Measurements from ENCODE around the gene KRT16. TPM values are rescaled to one million over a fixed set of nuclear protein-coding genes. Genes with fewer than 3 reads are reported as not detected.
"Not testable (repeated sequence)": the region's sequence is repeated elsewhere in the genome, so short reads cannot be mapped to it uniquely, and the experiment has no call there.

The KRT16 gene
- total RNA-seq, 1 donor, result 4.3 TPM

DNA sequence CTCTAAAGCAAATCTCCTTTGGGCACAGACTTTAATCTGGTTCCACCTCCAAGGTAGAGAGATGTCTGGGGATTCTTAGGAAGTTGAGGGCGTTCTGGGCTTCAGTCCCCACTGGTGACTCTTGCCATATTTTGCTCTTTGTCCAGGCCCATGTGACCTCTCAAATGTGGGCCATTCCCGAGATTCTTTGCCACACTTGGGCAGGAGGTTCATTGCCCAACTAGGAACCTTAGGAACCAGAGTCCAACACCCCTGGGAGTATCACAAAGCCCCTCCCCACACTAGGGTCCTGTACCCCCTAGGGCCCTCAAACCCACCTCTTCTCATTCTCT is 32.4 kb downstream of the KRT16 start:
- DNase-seq (ENCODE audit: insufficient read length, low spot score, missing footprints), result no peak

GRCh38 chr17:41579484-41580243 is 32.9 kb downstream of the KRT16 start:
- Histone ChIP-seq H3K36me3 (ENCODE audit: insufficient read depth, low read length) (no peaks in the 10 kb centered on the region), H2AFZ (ENCODE audit: low read length) (peak overlapping the region; percentile 72), H3K4me2 (ENCODE audit: insufficient read depth, low read length) (peak overlapping the region; percentile 62), H3K4me1 (ENCODE audit: insufficient read depth, low read length) (peaks cover 3% of the 10 kb centered on the region), H3K4me3 (ENCODE audit: insufficient read depth, low read length) (peak overlapping the region; percentile 45), H3K79me2 (ENCODE audit: insufficient read depth, low read length) (no peaks in the 10 kb centered on the region), H3K9me3 (ENCODE audit: low read depth, low read length) (no peaks in the 10 kb centered on the region), H4K20me1 (ENCODE audit: insufficient read depth, low read length) (no peaks in the 10 kb centered on the region), H3K27ac (ENCODE audit: low read depth, low read length) (no peak overlapping the region), H3K27me3 (ENCODE audit: insufficient read depth, low read length) (peaks cover 24% of the 10 kb centered on the region)
- TF ChIP-seq, protein P1, sequence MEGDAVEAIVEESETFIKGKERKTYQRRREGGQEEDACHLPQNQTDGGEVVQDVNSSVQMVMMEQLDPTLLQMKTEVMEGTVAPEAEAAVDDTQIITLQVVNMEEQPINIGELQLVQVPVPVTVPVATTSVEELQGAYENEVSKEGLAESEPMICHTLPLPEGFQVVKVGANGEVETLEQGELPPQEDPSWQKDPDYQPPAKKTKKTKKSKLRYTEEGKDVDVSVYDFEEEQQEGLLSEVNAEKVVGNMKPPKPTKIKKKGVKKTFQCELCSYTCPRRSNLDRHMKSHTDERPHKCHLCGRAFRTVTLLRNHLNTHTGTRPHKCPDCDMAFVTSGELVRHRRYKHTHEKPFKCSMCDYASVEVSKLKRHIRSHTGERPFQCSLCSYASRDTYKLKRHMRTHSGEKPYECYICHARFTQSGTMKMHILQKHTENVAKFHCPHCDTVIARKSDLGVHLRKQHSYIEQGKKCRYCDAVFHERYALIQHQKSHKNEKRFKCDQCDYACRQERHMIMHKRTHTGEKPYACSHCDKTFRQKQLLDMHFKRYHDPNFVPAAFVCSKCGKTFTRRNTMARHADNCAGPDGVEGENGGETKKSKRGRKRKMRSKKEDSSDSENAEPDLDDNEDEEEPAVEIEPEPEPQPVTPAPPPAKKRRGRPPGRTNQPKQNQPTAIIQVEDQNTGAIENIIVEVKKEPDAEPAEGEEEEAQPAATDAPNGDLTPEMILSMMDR (IDR thresholded peaks at IDR 0.05; ENCODE audit: extremely low read depth, low read depth, low read length), result peak; percentile 95
- peak; percentile 99 for DNase-seq (ENCODE audit: insufficient read length, low spot score, missing footprints)

More for the DNA sequence above, 32.4 kb downstream of the KRT16 start:
- H3K4me3 ChIP-seq (ENCODE audit: insufficient read depth, low read length), result no peak overlapping the region
- no peaks in the 10 kb centered on the region for H3K9me3 ChIP-seq (ENCODE audit: low read depth, low read length)
- no peaks in the 10 kb centered on the region for H3K79me2 ChIP-seq (ENCODE audit: insufficient read depth, low read length)
- H2AFZ ChIP-seq (ENCODE audit: low read length), result no peak overlapping the region
- no peak overlapping the region for H3K4me2 ChIP-seq (ENCODE audit: insufficient read depth, low read length)
- peaks cover 25% of the 10 kb centered on the region for H3K27me3 ChIP-seq (ENCODE audit: insufficient read depth, low read length)
- no peaks in the 10 kb centered on the region for H4K20me1 ChIP-seq (ENCODE audit: insufficient read depth, low read length)
- TF ChIP-seq, protein P1 (IDR thresholded peaks at IDR 0.05; ENCODE audit: extremely low read depth, low read depth, low read length), result no peak
- no peak overlapping the region for H3K27ac ChIP-seq (ENCODE audit: low read depth, low read length)
- no peaks in the 10 kb centered on the region for H3K36me3 ChIP-seq (ENCODE audit: insufficient read depth, low read length)
- peaks cover 3% of the 10 kb centered on the region for H3K4me1 ChIP-seq (ENCODE audit: insufficient read depth, low read length)

DNA sequence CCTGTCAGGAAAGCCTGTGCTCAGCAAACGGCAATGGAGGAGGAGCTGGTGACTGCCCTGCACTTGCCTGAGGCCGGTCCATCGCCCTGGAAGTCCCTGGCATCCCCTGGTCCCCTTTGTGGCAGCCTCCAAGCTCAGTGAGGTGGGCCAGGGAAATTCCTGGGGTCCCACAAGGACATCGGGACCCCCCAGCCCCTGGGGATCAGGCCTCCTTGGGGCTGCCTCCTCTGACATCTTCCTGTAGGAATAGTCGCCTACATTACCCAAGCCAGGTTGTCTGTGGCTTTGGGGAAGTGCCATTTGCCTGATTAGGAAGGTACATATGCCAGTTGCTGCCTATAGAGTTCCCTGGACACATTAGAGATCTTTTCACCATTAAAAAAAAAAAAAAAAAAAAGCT is 33.6 kb downstream of the KRT16 start:
- Histone ChIP-seq H3K36me3 (ENCODE audit: insufficient read depth, low read length) (no peaks in the 10 kb centered on the region), H3K27ac (ENCODE audit: low read depth, low read length) (no peak overlapping the region), H3K79me2 (ENCODE audit: insufficient read depth, low read length) (no peaks in the 10 kb centered on the region), H3K4me1 (ENCODE audit: insufficient read depth, low read length) (peaks cover 3% of the 10 kb centered on the region), H4K20me1 (ENCODE audit: insufficient read depth, low read length) (no peaks in the 10 kb centered on the region), H3K4me2 (ENCODE audit: insufficient read depth, low read length) (no peak overlapping the region), H3K27me3 (ENCODE audit: insufficient read depth, low read length) (peaks cover 20% of the 10 kb centered on the region), H3K4me3 (ENCODE audit: insufficient read depth, low read length) (no peak overlapping the region), H3K9me3 (ENCODE audit: low read depth, low read length) (no peaks in the 10 kb centered on the region), H2AFZ (ENCODE audit: low read length) (no peak overlapping the region)
- DNase-seq (ENCODE audit: insufficient read length, low spot score, missing footprints), result peak; percentile 78
- TF ChIP-seq, protein P1 (IDR thresholded peaks at IDR 0.05; ENCODE audit: extremely low read depth, low read depth, low read length), result no peak

- TF ChIP-seq, protein P1 (IDR thresholded peaks at IDR 0.05; ENCODE audit: extremely low read depth, low read depth, low read length), result no peak
- H3K79me2 ChIP-seq (ENCODE audit: insufficient read depth, low read length), result no peaks in the 10 kb centered on the region
- no peak overlapping the region for H3K4me3 ChIP-seq (ENCODE audit: insufficient read depth, low read length)
- no peak for DNase-seq (ENCODE audit: insufficient read length, low spot score, missing footprints)
- H3K4me2 ChIP-seq (ENCODE audit: insufficient read depth, low read length), result no peak overlapping the region
- no peaks in the 10 kb centered on the region for H3K9me3 ChIP-seq (ENCODE audit: low read depth, low read length)
- no peaks in the 10 kb centered on the region for H4K20me1 ChIP-seq (ENCODE audit: insufficient read depth, low read length)
- H3K36me3 ChIP-seq (ENCODE audit: insufficient read depth, low read length), result no peaks in the 10 kb centered on the region
- peaks cover 20% of the 10 kb centered on the region for H3K27me3 ChIP-seq (ENCODE audit: insufficient read depth, low read length)
- H2AFZ ChIP-seq (ENCODE audit: low read length), result no peak overlapping the region
- H3K4me1 ChIP-seq (ENCODE audit: insufficient read depth, low read length), result peaks cover 3% of the 10 kb centered on the region
- H3K27ac ChIP-seq (ENCODE audit: low read depth, low read length), result no peak overlapping the region
These were observed 34.0 kb downstream of the KRT16 start for GRCh38 chr17:41578538-41578937.

DNA sequence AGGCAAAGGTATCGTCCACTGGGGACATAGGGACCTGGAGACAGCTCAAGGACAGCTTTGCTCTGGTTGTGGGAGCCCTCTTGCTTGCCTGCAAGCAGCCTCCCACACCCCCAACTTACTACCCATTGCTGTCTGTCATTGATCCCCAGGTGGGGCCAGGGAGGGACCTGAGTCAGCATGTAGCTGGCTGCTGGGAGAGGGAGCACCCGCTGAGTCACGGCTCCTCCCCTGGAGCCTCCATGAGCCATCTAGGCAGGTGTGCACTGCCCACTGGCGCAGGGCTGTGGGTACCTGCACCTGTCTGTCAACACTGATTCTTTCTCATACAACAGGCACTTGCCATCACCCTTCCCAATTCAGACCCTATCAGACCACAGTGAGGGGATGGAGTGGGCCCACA is 35.8 kb downstream of the KRT16 start:
- not testable (repeated sequence) for H3K79me2 ChIP-seq (ENCODE audit: insufficient read depth, low read length); H3K36me3 ChIP-seq (ENCODE audit: insufficient read depth, low read length); H3K9me3 ChIP-seq (ENCODE audit: low read depth, low read length); H3K4me3 ChIP-seq (ENCODE audit: insufficient read depth, low read length); H4K20me1 ChIP-seq (ENCODE audit: insufficient read depth, low read length); H3K27ac ChIP-seq (ENCODE audit: low read depth, low read length); DNase-seq (ENCODE audit: insufficient read length, low spot score, missing footprints); H3K4me2 ChIP-seq (ENCODE audit: insufficient read depth, low read length); H3K4me1 ChIP-seq (ENCODE audit: insufficient read depth, low read length); H2AFZ ChIP-seq (ENCODE audit: low read length)
- peaks cover 23% of the 10 kb centered on the region for H3K27me3 ChIP-seq (ENCODE audit: insufficient read depth, low read length)

Measured in osteoblast (primary cell).